Stomach (tissue), 9 donors: ENCODE measurements around the gene CACNA2D3. TPM values are rescaled to one million over a fixed set of nuclear protein-coding genes. Genes with fewer than 3 reads are reported as not detected.

Experiments used
- DNase-seq, 2 donors: peaks; one replicate each; pipeline versions ENCODE4 v3.0.0 to v3.0.0-alpha.2; 2013 to 2019
- H3K27ac ChIP-seq, 5 donors: fragments of 200-600 bp in 4 of 5; sonication (generic) in 4 of 5; one replicate each; pipeline ENCODE4 v1.5.1; 2013 to 2019; ENCODE audit warnings: mild to moderate bottlenecking in 1 of 5, moderate library complexity in 1 of 5
- H3K27me3 ChIP-seq, 3 donors: fragments of 200-600 bp; sonication (generic); one replicate each; pipeline ENCODE4 v1.5.1; 2017 to 2019; ENCODE audit warnings: mixed run types in 1 of 3
- H3K36me3 ChIP-seq, 4 donors: fragments of 200-600 bp; sonication (generic); 1 replicate in 3 of 4; 2 replicates in 1 of 4; pipeline ENCODE4 v1.5.1; 2016 to 2019
- H3K4me1 ChIP-seq, 4 donors: fragments of 200-600 bp; sonication (generic); one replicate each; pipeline ENCODE4 v1.5.1; 2016 to 2019
- H3K4me3 ChIP-seq, 4 donors: fragments of 200-600 bp; sonication (generic) in 3 of 4; one replicate each; pipeline ENCODE4 v1.5.1; 2016 to 2019; ENCODE audit warnings: mild to moderate bottlenecking in 1 of 4
- H3K9me3 ChIP-seq, 4 donors: fragments of 200-600 bp; sonication (generic); one replicate each; pipeline ENCODE4 v1.5.1; 2016 to 2019
- CTCF ChIP-seq, 7 experiments: fragments of 450-650 bp in 4 of 7; fragments of 200-600 bp in 3 of 7; sonication (generic) in 3 of 7; IDR thresholded peaks; one replicate each; pipeline ENCODE4 v1.5.1; 2016 to 2019; ENCODE audit warnings: antibody characterized with exemption in 7 of 7, control low read depth in 2 of 7, mild to moderate bottlenecking in 1 of 7
- EP300 ChIP-seq: sonication (generic); formaldehyde crosslinking; IDR thresholded peaks from one replicate; pipeline ENCODE4 v1.6.1; 2017; ENCODE audit warnings: antibody characterized with exemption
- POLR2A ChIP-seq, 4 donors: fragments of 450-650 bp; IDR thresholded peaks; one replicate each; pipeline ENCODE4 v1.6.1; 2016; ENCODE audit warnings: antibody characterized with exemption in 4 of 4, control low read depth in 2 of 4, mild to moderate bottlenecking in 1 of 4, moderate library complexity in 1 of 4
- POLR2AphosphoS5 ChIP-seq, 3 donors: sonication (generic); formaldehyde crosslinking; IDR thresholded peaks; one replicate each; pipeline ENCODE4 v1.6.1; 2016; ENCODE audit warnings: antibody characterized with exemption in 3 of 3
- WGBS, 5 donors: extraction: QIAGEN DNeasy Blood & Tissue Kit in 3 of 5; methylation state at CpG; one replicate each; pipeline versions ENCODE4 v1.1.5 to v1.1.7; 2013 to 2018; 5-methylcytosine and 5-hydroxymethylcytosine counted together
- intact Hi-C: fragments of 100-400 bp; cut with DNase I; formaldehyde crosslinking; loops from one replicate; pipeline ENCODE4 v1.15.1; 2023; ENCODE audit warnings: low total_unique reads
- polyA plus RNA-seq, 3 donors: library from polyadenylated mRNA; stranded (reverse); fragments of 200-250 nt; gene quantifications; one replicate each; pipeline ENCODE4 v1.2.3, GENCODE V29; 2013
- total RNA-seq, 5 donors: library from RNA; depleted of rRNA; stranded (reverse); fragments of >200 nt; gene quantifications; one replicate each; pipeline versions ENCODE4 v1.1.0 to v1.2.3, GENCODE V29; 2014 to 2016
- donor health status: healthy with polysubstance abuse.
- donor health status: Bipolar disorder and iron deficiency.
- donor health status: healthy.

CACNA2D3 gene
- total and polyA plus RNA-seq, 8 donors, result 0.56 to 54.0 (median 2.9) TPM; not detected in 1

GRCh38 chr3:54484334-54484733 is 362.0 kb downstream of the CACNA2D3 start:
- Histone ChIP-seq H3K4me1 (no peaks in the 10 kb centered on the region), H3K36me3 (no peaks in the 10 kb centered on the region), H3K9me3 (no peaks in the 10 kb centered on the region), H3K27me3 (no peaks in the 10 kb centered on the region), H3K27ac (no peak overlapping the region), H3K4me3 (no peak overlapping the region)
- 86 to 88% (median 87%) methylated on average over 6 of the region's 6 CpGs for WGBS, 5 donors
- intact Hi-C loops, result no loop called here
- TF ChIP-seq POLR2A (IDR thresholded peaks at IDR 0.05), result no peak
- no peak for TF ChIP-seq EP300
- TF ChIP-seq CTCF (IDR thresholded peaks at IDR 0.05), result no peak
- no peak for TF ChIP-seq POLR2AphosphoS5 (IDR thresholded peaks at IDR 0.05)
- DNase-seq, result no peak

- intact Hi-C loops, result no loop called here
- Histone ChIP-seq H3K4me1 (no peaks in the 10 kb centered on the region), H3K27me3 (no peaks in the 10 kb centered on the region), H3K9me3 (no peaks in the 10 kb centered on the region), H3K27ac (no peak overlapping the region), H3K36me3 (no peaks in the 10 kb centered on the region), H3K4me3 (no peak overlapping the region)
- DNase-seq, result no peak
- WGBS, 5 donors, result 55 to 84% (median 75%) methylated on average over 1 of the region's 1 CpG
- TF ChIP-seq CTCF (IDR thresholded peaks at IDR 0.05), result no peak
- no peak for TF ChIP-seq POLR2A (IDR thresholded peaks at IDR 0.05)
- TF ChIP-seq EP300, result no peak
- TF ChIP-seq POLR2AphosphoS5 (IDR thresholded peaks at IDR 0.05), result no peak
These were observed 364.0 kb downstream of the CACNA2D3 start for GRCh38 chr3:54486317-54486716.

GRCh38 chr3:54488297-54488696 is 365.9 kb downstream of the CACNA2D3 start:
- intact Hi-C loops, result no loop called here

GRCh38 chr3:54494209-54494608 is 371.9 kb downstream of the CACNA2D3 start:
- 85 to 96% (median 91%) methylated on average over 4 of the region's 4 CpGs for WGBS, 5 donors
- intact Hi-C loops, result no loop called here

More at GRCh38 chr3:54488297-54488696, 365.9 kb downstream of the CACNA2D3 start:
- Histone ChIP-seq H3K4me3 (no peak overlapping the region), H3K9me3 (no peaks in the 10 kb centered on the region), H3K4me1 (no peaks in the 10 kb centered on the region), H3K27ac (no peak overlapping the region), H3K27me3 (no peaks in the 10 kb centered on the region), H3K36me3 (no peaks in the 10 kb centered on the region)
- TF ChIP-seq POLR2AphosphoS5 (IDR thresholded peaks at IDR 0.05), result no peak
- no peak for TF ChIP-seq CTCF (IDR thresholded peaks at IDR 0.05)
- TF ChIP-seq POLR2A (IDR thresholded peaks at IDR 0.05), result no peak
- no peak for DNase-seq
- 76 to 90% (median 88%) methylated on average over 5 of the region's 5 CpGs for WGBS, 5 donors

More at GRCh38 chr3:54494209-54494608, 371.9 kb downstream of the CACNA2D3 start:
- no peak for DNase-seq
- Histone ChIP-seq H3K36me3 (no peaks in the 10 kb centered on the region), H3K4me3 (no peak overlapping the region), H3K27ac (no peak overlapping the region), H3K27me3 (no peaks in the 10 kb centered on the region), H3K4me1 (no peaks in the 10 kb centered on the region), H3K9me3 (peaks cover 0 to 20% (median 0%) of the 10 kb centered on the region in 4 donors)
- TF ChIP-seq EP300, result no peak
- TF ChIP-seq POLR2A (IDR thresholded peaks at IDR 0.05), result no peak
- no peak for TF ChIP-seq CTCF (IDR thresholded peaks at IDR 0.05)
- no peak for TF ChIP-seq POLR2AphosphoS5 (IDR thresholded peaks at IDR 0.05)
